Stimulated activated CD8-positive, alpha-beta memory T cell treated with anti-CD3 and anti-CD28 coated beads, Interleukin-7, amount 100 ng/mL, for 48 hours (primary cell): ENCODE data around the gene BRI3.
"Not testable (repeated sequence)": the region's sequence is repeated elsewhere in the genome, so short reads cannot be mapped to it uniquely, and the experiment has no call there.

Experiments
- DNase-seq, 2 donors: peaks; one replicate each; pipeline ENCODE4 v3.0.0-alpha.2; 2020; ENCODE audit warnings: low read depth in 1 of 2; ENCODE audit errors: extremely low read depth in 1 of 2

The BRI3 gene

DNA sequence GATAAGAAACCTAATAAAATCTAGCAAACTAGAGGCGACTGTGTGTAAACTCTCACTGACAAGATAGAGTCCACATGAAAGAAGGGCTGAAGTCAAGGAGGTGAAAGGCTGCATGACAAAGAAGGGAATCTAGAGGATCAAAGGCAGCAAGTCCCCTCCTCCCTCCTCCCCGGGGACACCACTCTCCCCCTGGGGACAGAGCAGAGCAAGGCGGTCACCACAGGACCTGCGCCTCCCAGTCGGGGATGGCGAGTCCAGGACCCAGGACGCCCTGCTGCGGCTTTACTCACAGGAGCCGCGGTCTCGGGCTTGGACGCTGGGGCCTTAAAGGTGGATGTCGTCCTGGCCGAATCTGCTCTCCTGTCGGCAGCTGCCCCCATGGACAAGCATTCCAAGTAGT is 22.4 kb downstream of the BRI3 start:
- no peak for DNase-seq

GRCh38 chr7:98305951-98306535 is 24.6 kb downstream of the BRI3 start:
- DNase-seq = no peak

DNA sequence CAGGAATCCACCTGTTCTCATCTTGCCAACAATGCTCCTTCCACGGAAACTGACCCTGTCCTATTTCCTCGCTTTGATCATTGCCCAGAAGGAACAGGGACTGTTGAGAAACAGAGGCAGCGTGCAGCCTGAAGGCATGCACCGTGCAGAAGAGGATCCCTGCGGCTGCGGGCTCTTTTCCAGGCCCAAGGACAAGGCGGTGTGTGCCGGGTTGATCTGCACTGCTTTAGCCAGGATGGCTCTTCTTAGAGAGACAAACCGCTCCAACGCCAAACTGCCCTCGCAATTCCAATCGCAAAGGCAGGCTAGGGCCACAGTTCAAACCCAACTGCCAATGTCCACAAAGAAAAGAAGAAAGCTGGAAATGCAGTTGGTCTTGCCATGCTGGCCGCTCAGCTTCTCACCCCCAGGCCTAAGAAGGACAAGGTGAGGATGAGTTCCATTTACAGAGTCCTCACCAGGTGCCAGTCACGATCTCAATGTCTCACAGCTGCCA is 26.5 kb downstream of the BRI3 start:
- DNase-seq = no peak

DNA sequence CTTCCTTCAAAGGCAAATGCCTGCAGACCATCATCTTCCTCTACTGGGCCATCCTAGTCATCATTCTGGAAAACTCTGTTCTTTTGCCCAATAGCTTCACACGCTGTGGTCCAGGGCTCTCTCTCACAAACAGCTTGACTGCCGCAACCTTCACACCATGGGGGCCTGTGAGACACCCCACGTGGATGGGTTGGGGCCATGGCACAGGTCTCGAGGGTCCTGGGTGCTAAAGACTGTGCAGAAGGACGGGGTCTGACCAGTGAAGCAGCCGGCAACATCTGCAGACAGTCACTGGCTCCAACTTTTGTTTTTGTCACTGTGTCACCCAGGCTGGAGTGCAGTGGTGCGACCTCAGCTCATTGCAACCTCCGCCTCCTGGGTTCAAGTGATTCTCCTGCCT is 28.1 kb downstream of the BRI3 start:
- no peak for DNase-seq

DNA sequence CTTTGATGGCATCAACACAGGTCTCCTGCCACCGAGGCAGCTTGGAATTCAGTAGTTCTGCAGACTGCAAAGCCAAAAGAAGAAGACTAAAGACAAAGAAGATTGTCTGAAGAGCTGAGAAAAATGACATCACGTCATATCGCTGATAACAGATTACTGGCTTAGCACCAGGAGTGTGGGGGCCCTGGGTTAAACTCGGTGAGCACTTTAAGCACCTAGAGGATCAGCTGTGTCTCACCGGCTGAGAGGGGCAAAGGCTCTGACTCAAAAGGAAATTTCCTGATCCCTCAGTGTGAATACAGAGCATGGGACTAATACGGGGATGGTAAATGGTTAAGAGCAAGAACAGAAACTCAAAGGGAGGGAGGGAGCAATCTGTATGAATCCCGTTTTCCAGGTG is 30.7 kb downstream of the BRI3 start:
- DNase-seq = no peak

- DNase-seq = no peak
Measured at GRCh38 chr7:98314469-98314868, 33.0 kb downstream of the BRI3 start.

- DNase-seq = no peak
Measured at GRCh38 chr7:98315318-98315993, 34.0 kb downstream of the BRI3 start.

- not testable (repeated sequence) for DNase-seq
Measured at GRCh38 chr7:98315994-98316527, 34.6 kb downstream of the BRI3 start.

DNA sequence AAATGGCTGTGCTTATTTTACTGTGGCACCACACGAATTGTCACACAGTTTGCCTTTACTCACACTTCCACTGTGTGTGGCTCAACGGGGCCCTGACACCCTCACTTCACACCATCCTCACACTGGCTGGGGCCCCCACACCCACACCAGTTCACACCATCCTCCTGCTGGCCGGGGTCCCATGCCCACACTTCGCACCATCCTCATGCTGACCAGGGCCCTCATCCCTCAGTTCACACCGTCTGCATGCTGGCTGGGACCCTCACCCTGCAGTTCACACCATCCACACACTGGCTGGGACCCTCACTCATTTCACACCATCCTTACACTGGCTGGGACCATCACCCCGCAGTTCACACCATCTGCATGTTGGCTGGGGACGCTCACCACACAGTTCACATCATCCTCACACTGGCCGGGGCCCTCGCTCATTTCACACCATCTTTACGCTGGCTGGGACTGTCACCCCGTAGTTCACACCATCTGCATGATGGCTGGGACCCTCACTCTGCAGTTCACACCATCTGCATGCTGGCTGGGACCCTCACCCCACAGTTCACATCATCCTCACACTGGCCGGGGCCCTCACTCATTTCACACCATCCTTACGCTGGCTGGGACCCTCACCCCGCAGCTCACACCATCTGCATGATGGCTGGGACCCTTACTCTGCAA is 36.0 kb downstream of the BRI3 start:
- DNase-seq = no peak

GRCh38 chr7:98319176-98319575 is 37.7 kb downstream of the BRI3 start:
- DNase-seq = no peak

- DNase-seq = no peak
Measured at GRCh38 chr7:98321301-98321700, 39.8 kb downstream of the BRI3 start.

DNA sequence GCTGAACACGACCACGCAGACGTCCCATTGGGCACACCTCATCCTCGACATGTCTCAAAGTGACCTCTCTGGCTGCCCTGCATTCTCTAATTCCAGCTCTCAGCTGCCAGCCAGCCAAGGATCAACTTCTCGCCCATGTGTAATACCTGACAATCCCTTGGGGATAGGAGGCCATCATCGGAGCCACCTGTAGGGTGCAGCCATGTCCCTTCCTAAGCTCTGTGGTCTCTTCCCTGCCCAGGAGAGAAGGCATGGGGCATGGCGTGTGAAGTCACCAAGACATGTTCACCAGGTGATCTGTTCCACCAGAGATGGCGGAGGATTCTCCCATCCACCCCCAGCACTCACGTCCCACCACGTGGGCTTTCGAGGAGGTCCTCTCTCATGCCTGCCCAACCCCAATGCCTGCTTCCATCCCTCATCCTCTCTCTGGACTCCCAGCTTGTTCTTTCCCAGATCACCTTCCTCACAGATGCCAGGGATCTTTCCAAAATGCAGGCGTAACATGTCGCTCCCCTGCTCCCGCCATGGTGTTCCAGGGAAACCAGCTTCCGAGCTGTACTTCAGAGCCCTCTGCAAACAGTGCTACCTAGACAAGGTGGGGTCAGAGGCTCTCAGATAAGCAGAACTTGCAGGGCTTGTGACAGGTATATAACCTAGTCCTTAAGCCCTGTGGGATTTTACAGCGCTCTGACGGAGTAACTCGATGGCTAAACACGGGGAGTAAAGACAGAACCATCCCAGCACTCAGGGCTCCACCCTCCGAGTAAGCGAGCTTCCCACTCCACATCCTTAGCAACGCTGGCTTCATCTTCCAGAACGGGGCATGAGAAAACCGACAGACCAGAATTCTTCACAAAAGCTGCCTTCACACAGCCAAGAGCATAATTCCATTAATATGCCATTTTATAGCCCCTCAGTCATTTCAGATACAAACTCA is 41.1 kb downstream of the BRI3 start:
- no peak for DNase-seq

GRCh38 chr7:98323597-98324322 is 42.3 kb downstream of the BRI3 start:
- DNase-seq = no peak

GRCh38 chr7:98324782-98325181 is 43.3 kb downstream of the BRI3 start:
- DNase-seq = no peak

GRCh38 chr7:98329100-98329790 is 47.8 kb downstream of the BRI3 start:
- no peak for DNase-seq

- no peak for DNase-seq
Measured at GRCh38 chr7:98329791-98330373, 48.4 kb downstream of the BRI3 start.

DNA sequence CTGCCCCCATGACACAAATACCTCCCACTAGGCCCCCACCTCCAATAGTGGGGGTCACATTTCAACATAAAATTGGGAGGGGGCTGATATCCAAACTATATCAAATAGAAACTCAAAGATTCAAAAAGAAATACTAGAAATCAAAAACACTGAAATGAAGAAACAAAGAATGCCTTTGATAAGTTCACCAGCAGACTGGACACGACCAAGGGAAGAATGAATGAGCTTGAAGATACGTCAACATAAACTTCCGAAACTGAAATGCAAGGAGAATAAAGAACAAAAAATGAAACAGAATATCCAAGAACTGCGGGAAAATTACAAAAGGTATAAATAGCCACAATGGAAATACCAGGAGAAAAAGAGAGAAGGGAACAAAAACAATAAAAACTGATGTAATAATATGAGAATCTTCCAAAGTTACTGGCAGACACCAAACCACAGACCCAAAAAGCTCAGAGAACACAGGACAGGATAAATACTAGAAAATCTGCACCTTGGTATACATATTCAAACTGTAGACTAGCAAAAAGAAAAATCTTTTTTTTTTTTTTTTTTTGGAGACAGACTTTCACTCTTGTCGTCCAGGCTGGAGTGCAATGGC is 49.5 kb downstream of the BRI3 start:
- no peak for DNase-seq

DNA sequence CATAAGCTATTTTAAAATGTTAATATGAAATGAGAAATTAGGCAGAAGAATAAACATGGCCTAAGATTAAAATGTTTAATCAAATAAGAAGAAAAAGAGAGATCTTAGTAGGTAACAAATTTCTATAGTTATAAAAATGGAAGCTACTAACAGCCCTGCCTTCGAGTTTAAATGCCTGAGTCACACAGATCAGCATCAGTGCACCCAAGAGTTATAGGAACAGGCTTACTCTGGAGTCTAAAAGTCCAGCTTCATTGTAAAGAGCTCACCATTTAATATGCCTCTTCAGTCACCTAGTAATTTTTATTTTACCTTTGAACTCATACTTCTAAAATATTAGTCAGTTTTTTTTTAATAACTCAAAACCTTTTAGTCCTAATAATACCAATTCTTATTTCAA is 52.6 kb downstream of the BRI3 start:
- no peak for DNase-seq
